HepG2 (cell line): ENCODE measurements around the gene AREL1.

ENCODE experiments used
- KLF16 ChIP-seq, 2 experiments: sonication (generic) in 1 of 2; formaldehyde crosslinking in 1 of 2; IDR thresholded peaks; 2 replicates each; pipeline versions ENCODE4 v1.6.1 to v1.8.0; 2016 to 2023; ENCODE audit warnings: missing genetic modification reagents in 2 of 2, missing compliant biosample characterization in 1 of 2
- PHF20 ChIP-seq: sonication (generic); formaldehyde crosslinking; IDR thresholded peaks from 2 replicates; pipeline ENCODE4 v1.5.0; 2020; ENCODE audit warnings: mild to moderate bottlenecking, missing genetic modification reagents
- SP4 ChIP-seq: sonication (generic); formaldehyde crosslinking; IDR thresholded peaks from 2 replicates; pipeline ENCODE4 v1.8.1; 2023; ENCODE audit warnings: mild to moderate bottlenecking, missing genetic modification reagents
- TF ChIP-seq, protein P1 (sequence below): sonication (generic); formaldehyde crosslinking; IDR thresholded peaks from 2 replicates; pipeline ENCODE4 v1.8.0; 2022; ENCODE audit warnings: missing genetic modification reagents, mild to moderate bottlenecking, moderate library complexity, borderline replicate concordance
- TF ChIP-seq, protein P2 (sequence below): sonication (generic); formaldehyde crosslinking; IDR thresholded peaks from 2 replicates; pipeline ENCODE4 v1.8.1; 2023; ENCODE audit warnings: mild to moderate bottlenecking, missing genetic modification reagents, borderline replicate concordance
- TF ChIP-seq, protein P3 (sequence below): sonication (generic); formaldehyde crosslinking; IDR thresholded peaks from 2 replicates; pipeline ENCODE4 v1.5.0; 2020; ENCODE audit warnings: mild to moderate bottlenecking, missing genetic modification reagents, moderate library complexity
- TF ChIP-seq, protein P4 (sequence below): sonication (generic); formaldehyde crosslinking; conservative IDR thresholded peaks from 2 replicates; pipeline ENCODE4 v1.8.0; 2022; ENCODE audit warnings: mild to moderate bottlenecking, moderate library complexity, missing genetic modification reagents

DNA sequence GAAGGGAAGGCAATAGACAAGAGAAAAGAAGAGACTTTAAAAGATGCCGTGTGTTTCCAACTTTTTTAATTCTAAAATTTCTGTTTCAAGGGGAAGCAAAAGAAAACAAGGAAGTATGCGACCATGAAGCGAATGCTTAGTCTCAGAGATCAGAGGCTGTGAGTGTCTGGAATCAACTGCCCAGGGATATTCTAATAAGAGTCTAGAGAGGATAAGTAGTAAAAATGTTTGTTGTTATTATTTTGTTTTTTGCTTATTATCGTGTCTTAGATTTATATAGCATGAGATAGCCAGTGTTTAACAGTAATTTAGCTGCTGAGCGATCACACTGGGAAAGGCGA, 485 bp upstream of the AREL1 start:
- TF ChIP-seq KLF16 (CRISPR knock-in tag; IDR thresholded peaks at IDR 0.05), result no peak
- TF ChIP-seq, protein P1, sequence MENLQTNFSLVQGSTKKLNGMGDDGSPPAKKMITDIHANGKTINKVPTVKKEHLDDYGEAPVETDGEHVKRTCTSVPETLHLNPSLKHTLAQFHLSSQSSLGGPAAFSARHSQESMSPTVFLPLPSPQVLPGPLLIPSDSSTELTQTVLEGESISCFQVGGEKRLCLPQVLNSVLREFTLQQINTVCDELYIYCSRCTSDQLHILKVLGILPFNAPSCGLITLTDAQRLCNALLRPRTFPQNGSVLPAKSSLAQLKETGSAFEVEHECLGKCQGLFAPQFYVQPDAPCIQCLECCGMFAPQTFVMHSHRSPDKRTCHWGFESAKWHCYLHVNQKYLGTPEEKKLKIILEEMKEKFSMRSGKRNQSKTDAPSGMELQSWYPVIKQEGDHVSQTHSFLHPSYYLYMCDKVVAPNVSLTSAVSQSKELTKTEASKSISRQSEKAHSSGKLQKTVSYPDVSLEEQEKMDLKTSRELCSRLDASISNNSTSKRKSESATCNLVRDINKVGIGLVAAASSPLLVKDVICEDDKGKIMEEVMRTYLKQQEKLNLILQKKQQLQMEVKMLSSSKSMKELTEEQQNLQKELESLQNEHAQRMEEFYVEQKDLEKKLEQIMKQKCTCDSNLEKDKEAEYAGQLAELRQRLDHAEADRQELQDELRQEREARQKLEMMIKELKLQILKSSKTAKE (CRISPR knock-in tag), result no peak
- TF ChIP-seq, protein P2, sequence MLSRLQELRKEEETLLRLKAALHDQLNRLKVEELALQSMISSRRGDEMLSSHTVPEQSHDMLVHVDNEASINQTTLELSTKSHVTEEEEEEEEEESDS (CRISPR knock-in tag), result no peak
- TF ChIP-seq, protein P3, sequence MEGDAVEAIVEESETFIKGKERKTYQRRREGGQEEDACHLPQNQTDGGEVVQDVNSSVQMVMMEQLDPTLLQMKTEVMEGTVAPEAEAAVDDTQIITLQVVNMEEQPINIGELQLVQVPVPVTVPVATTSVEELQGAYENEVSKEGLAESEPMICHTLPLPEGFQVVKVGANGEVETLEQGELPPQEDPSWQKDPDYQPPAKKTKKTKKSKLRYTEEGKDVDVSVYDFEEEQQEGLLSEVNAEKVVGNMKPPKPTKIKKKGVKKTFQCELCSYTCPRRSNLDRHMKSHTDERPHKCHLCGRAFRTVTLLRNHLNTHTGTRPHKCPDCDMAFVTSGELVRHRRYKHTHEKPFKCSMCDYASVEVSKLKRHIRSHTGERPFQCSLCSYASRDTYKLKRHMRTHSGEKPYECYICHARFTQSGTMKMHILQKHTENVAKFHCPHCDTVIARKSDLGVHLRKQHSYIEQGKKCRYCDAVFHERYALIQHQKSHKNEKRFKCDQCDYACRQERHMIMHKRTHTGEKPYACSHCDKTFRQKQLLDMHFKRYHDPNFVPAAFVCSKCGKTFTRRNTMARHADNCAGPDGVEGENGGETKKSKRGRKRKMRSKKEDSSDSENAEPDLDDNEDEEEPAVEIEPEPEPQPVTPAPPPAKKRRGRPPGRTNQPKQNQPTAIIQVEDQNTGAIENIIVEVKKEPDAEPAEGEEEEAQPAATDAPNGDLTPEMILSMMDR (CRISPR knock-in tag), result no peak
- TF ChIP-seq SP4 (CRISPR knock-in tag), result no peak
- TF ChIP-seq PHF20 (CRISPR knock-in tag), result no peak
- TF ChIP-seq, protein P4, sequence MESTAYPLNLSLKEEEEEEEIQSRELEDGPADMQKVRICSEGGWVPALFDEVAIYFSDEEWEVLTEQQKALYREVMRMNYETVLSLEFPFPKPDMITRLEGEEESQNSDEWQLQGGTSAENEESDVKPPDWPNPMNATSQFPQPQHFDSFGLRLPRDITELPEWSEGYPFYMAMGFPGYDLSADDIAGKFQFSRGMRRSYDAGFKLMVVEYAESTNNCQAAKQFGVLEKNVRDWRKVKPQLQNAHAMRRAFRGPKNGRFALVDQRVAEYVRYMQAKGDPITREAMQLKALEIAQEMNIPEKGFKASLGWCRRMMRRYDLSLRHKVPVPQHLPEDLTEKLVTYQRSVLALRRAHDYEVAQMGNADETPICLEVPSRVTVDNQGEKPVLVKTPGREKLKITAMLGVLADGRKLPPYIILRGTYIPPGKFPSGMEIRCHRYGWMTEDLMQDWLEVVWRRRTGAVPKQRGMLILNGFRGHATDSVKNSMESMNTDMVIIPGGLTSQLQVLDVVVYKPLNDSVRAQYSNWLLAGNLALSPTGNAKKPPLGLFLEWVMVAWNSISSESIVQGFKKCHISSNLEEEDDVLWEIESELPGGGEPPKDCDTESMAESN (CRISPR knock-in tag), result no peak; the same call in 1 of the 2 replicates
